Keratinocyte (primary cell): ENCODE results near the gene SCFD2.

ENCODE experiments used
- EZH2 ChIP-seq: IDR thresholded peaks from one replicate; pipeline ENCODE4 v1.6.1; 2012; ENCODE audit warnings: inconsistent platforms, mild to moderate bottlenecking, low read length, moderate library complexity
- TF ChIP-seq, protein P1 (sequence below), 3 experiments: IDR thresholded peaks in 1 of 3; conservative IDR thresholded peaks in 1 of 3; optimal IDR thresholded peaks in 1 of 3; 2 replicates in 2 of 3; 3 replicates in 1 of 3; pipeline versions ENCODE3 to v1.5.1; 2011; ENCODE audit warnings: low read length in 3 of 3, mild to moderate bottlenecking in 3 of 3, moderate library complexity in 2 of 3, control low read depth in 1 of 3, inconsistent platforms in 1 of 3; ENCODE audit not compliant: insufficient read depth in 2 of 3; ENCODE audit errors: extremely low read depth in 1 of 3

DNA sequence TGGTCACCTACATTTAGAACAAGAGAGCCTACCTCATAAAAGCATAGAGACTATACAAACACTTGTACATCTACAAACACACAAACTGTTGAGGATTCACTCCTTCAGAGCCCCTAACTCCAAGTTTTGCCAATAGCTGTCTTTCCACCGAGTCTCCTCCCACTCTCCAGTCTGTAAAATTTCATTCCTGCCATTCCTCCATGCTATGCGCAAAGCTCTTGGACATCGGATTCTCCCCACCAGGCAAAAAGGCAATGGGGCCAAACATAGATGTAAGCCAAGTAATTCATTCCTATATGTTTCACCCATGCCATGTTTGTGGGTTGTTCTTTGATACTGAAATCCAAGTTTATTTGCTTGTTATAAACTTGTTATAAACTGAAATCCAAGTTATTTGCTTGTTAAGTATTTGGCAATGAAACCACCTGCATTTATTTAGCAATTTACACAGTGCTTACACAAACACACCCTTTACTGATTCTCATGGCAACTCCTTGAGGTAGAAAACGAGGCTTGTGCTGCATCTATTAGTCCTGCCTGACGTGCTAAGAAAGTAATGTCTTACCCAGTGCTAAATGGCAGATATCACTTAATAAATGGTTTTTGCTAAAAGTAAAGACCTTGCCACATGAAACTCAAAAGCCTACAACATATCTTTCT, 91.1 kb downstream of the SCFD2 start:
- TF ChIP-seq, protein P1, sequence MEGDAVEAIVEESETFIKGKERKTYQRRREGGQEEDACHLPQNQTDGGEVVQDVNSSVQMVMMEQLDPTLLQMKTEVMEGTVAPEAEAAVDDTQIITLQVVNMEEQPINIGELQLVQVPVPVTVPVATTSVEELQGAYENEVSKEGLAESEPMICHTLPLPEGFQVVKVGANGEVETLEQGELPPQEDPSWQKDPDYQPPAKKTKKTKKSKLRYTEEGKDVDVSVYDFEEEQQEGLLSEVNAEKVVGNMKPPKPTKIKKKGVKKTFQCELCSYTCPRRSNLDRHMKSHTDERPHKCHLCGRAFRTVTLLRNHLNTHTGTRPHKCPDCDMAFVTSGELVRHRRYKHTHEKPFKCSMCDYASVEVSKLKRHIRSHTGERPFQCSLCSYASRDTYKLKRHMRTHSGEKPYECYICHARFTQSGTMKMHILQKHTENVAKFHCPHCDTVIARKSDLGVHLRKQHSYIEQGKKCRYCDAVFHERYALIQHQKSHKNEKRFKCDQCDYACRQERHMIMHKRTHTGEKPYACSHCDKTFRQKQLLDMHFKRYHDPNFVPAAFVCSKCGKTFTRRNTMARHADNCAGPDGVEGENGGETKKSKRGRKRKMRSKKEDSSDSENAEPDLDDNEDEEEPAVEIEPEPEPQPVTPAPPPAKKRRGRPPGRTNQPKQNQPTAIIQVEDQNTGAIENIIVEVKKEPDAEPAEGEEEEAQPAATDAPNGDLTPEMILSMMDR (optimal IDR thresholded peaks at IDR 0.05 in 1 of 3, IDR thresholded peaks at IDR 0.05 in 1 of 3, conservative IDR thresholded peaks at IDR 0.05 in 1 of 3; ENCODE audit: extremely low read depth in 1 of 3, insufficient read depth in 2 of 3, low read length in 3 of 3), result no peak
- TF ChIP-seq EZH2, result no peak
